Neuronal stem cell (in vitro differentiated cells): ENCODE results near the gene LYRM7.

ENCODE experiments used
- DNase-seq: peaks from one replicate; pipeline ENCODE4 v3.0.0-alpha.2; 2013; ENCODE audit warnings: low spot score
- H2AFZ ChIP-seq: one replicate; pipeline ENCODE4 v1.6.1; 2013; ENCODE audit warnings: mild to moderate bottlenecking, low read length, inconsistent platforms
- H2AK5ac ChIP-seq: 2 replicates; pipeline ENCODE4 v1.6.1; 2013; ENCODE audit warnings: low read depth, mild to moderate bottlenecking, inconsistent platforms, low read length, moderate library complexity, mixed read lengths
- H2BK120ac ChIP-seq: 2 replicates; pipeline ENCODE4 v1.6.1; 2013; ENCODE audit warnings: low read depth, mild to moderate bottlenecking, inconsistent platforms, low read length, moderate library complexity, mixed read lengths
- H2BK12ac ChIP-seq: one replicate; pipeline ENCODE4 v1.6.1; 2013; ENCODE audit warnings: low read length, inconsistent platforms
- H2BK15ac ChIP-seq: 2 replicates; pipeline ENCODE4 v1.6.1; 2013; ENCODE audit warnings: mild to moderate bottlenecking, low read length, inconsistent platforms, mixed read lengths
- H2BK5ac ChIP-seq: one replicate; pipeline ENCODE4 v1.6.1; 2013; ENCODE audit warnings: inconsistent platforms, mild to moderate bottlenecking, low read length, moderate library complexity
- H3K14ac ChIP-seq: one replicate; pipeline ENCODE4 v1.6.1; 2013; ENCODE audit warnings: low read length, inconsistent platforms
- H3K18ac ChIP-seq: 2 replicates; pipeline ENCODE4 v1.6.1; 2013; ENCODE audit warnings: low read length, inconsistent platforms
- H3K23ac ChIP-seq: 2 replicates; pipeline ENCODE4 v1.6.1; 2013; ENCODE audit warnings: low read depth, mild to moderate bottlenecking, mixed read lengths, low read length, inconsistent platforms; ENCODE audit not compliant: poor library complexity
- H3K27ac ChIP-seq: replicated peaks from 3 replicates; pipeline ENCODE4 v1.5.1; 2013; ENCODE audit warnings: low read length, inconsistent platforms
- H3K27me3 ChIP-seq, 3 experiments: 2 replicates each; pipeline ENCODE4 v1.6.1; 2013; ENCODE audit warnings: low read length in 3 of 3, mild to moderate bottlenecking in 2 of 3, inconsistent platforms in 1 of 3, low read depth in 1 of 3, mixed read lengths in 1 of 3, moderate library complexity in 1 of 3; ENCODE audit not compliant: control insufficient read depth in 3 of 3, insufficient read depth in 3 of 3
- H3K36me3 ChIP-seq, 2 donors: replicated peaks in 1 of 2; 2 replicates each; pipeline ENCODE4 v1.6.1; 2013; ENCODE audit warnings: low read length in 2 of 2; ENCODE audit not compliant: control insufficient read depth in 2 of 2, insufficient read depth in 2 of 2
- H3K4ac ChIP-seq: 2 replicates; pipeline ENCODE4 v1.6.1; 2013; ENCODE audit warnings: inconsistent platforms, mild to moderate bottlenecking, low read length, moderate library complexity
- H3K4me1 ChIP-seq, 2 donors: 1 replicate in 1 of 2; 2 replicates in 1 of 2; pipeline ENCODE4 v1.6.1; 2013; ENCODE audit warnings: low read length in 2 of 2, low read depth in 1 of 2; ENCODE audit not compliant: control insufficient read depth in 2 of 2, insufficient read depth in 1 of 2
- H3K4me2 ChIP-seq: one replicate; pipeline ENCODE4 v1.6.1; 2013; ENCODE audit warnings: mild to moderate bottlenecking, low read length, inconsistent platforms; ENCODE audit not compliant: insufficient read depth, poor library complexity, severe bottlenecking
- H3K4me3 ChIP-seq, 2 donors: 2 replicates each; pipeline ENCODE4 v1.5.1; 2013; ENCODE audit warnings: low read length in 2 of 2, mild to moderate bottlenecking in 2 of 2, inconsistent platforms in 1 of 2, moderate library complexity in 1 of 2
- H3K79me1 ChIP-seq: one replicate; pipeline ENCODE4 v1.6.1; 2013; ENCODE audit warnings: low read depth, mild to moderate bottlenecking, inconsistent platforms, low read length, moderate library complexity
- H3K9ac ChIP-seq: one replicate; pipeline ENCODE4 v1.6.1; 2013; ENCODE audit warnings: mild to moderate bottlenecking, low read depth, low read length, inconsistent platforms; ENCODE audit not compliant: poor library complexity
- H3K9me3 ChIP-seq, 2 donors: replicated peaks in 1 of 2; 2 replicates each; pipeline versions ENCODE3 to v1.6.1; 2013; ENCODE audit warnings: low read length in 2 of 2, mild to moderate bottlenecking in 2 of 2, inconsistent platforms in 1 of 2, low read depth in 1 of 2, mixed read lengths in 1 of 2, moderate library complexity in 1 of 2; ENCODE audit not compliant: control insufficient read depth in 2 of 2, insufficient read depth in 1 of 2
- H4K8ac ChIP-seq: one replicate; pipeline ENCODE4 v1.6.1; 2013; ENCODE audit warnings: low read depth, mild to moderate bottlenecking, inconsistent platforms, low read length, moderate library complexity
- H4K91ac ChIP-seq: one replicate; pipeline ENCODE4 v1.6.1; 2013; ENCODE audit warnings: low read length, low read depth, mild to moderate bottlenecking, inconsistent platforms; ENCODE audit not compliant: poor library complexity
- WGBS, 2 donors: extraction: QIAGEN DNeasy Blood & Tissue Kit; methylation state at CpG; one replicate each; pipeline ENCODE4 v1.1.7; 2013; ENCODE audit warnings: missing lambda C conversion rate in 2 of 2, mixed read lengths in 1 of 2; ENCODE audit not compliant: insufficient read length in 2 of 2, insufficient replicate concordance in 1 of 2; ENCODE audit errors: extremely low coverage in 2 of 2; 5-methylcytosine and 5-hydroxymethylcytosine counted together

The LYRM7 gene

DNA sequence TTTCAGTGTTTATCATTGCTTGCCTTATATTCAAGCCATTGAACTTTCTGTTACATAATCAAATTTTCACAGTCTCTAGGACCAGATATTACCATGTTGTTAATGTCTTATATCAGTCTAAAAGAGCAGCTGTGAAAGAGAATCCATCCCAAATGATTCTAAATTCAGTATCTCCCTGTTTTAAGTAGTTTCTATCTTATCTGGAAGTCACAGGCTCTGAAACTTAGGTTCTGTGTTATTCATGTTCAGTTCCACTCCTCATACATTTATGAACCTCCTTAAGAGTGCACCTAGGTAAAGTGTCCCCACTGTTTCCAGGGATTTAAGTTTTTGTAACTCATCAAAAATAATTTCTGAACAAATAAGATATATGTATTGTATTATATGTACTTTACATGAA lies 9.7 kb downstream of the LYRM7 start:
- no peak for DNase-seq
- H3K18ac ChIP-seq: no peak overlapping the region
- H2BK120ac ChIP-seq: no peak overlapping the region
- H3K4me2 ChIP-seq: no peak overlapping the region
- H2AK5ac ChIP-seq: no peak overlapping the region
- no peak overlapping the region for H4K91ac ChIP-seq
- H2BK15ac ChIP-seq: no peak overlapping the region
- no peak overlapping the region for H3K4me3 ChIP-seq
- no peak overlapping the region for H3K23ac ChIP-seq
- H3K27me3 ChIP-seq: no peaks in the 10 kb centered on the region
- no peak overlapping the region for H2BK12ac ChIP-seq
- no peak overlapping the region for H2BK5ac ChIP-seq
- no peak overlapping the region for H4K8ac ChIP-seq
- no peak overlapping the region for H3K27ac ChIP-seq
- H2AFZ ChIP-seq: no peak overlapping the region
- H3K9ac ChIP-seq: no peak overlapping the region
- no peaks in the 10 kb centered on the region for H3K79me1 ChIP-seq
- no peak overlapping the region for H3K4ac ChIP-seq
- H3K9me3 ChIP-seq: no peaks in the 10 kb centered on the region
- H3K36me3 ChIP-seq: peaks cover 0 to 5% of the 10 kb centered on the region in 2 donors
- no peak overlapping the region for H3K14ac ChIP-seq
- no peaks in the 10 kb centered on the region for H3K4me1 ChIP-seq

DNA sequence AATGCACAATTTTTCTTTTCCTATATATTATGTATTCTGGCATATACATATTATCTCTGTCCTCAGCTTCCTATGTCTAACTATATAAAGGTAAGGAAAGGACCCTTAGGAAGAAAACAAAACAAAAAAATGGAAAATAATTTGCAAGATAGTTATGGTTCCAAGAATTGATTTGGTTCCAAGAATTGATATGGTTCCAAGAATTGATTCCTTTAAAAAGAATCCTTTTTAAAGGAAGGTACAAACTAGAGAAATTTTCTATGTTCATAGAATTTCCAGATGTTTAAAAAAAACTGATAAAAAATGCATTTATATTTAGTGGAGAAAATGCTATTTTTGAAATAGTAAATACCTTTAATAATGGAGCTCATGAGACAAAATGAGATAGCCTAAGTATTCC lies 12.1 kb downstream of the LYRM7 start:
- no peaks in the 10 kb centered on the region for H3K9me3 ChIP-seq
- H2BK120ac ChIP-seq: no peak overlapping the region
- no peak overlapping the region for H4K8ac ChIP-seq
- H3K4me3 ChIP-seq: no peak overlapping the region
- no peaks in the 10 kb centered on the region for H3K4me1 ChIP-seq
- H3K4me2 ChIP-seq: no peak overlapping the region
- no peak overlapping the region for H3K9ac ChIP-seq
- no peak overlapping the region for H2BK5ac ChIP-seq
- no peak overlapping the region for H2BK15ac ChIP-seq
- no peaks in the 10 kb centered on the region for H3K79me1 ChIP-seq
- peaks cover 0 to 5% of the 10 kb centered on the region in 2 donors for H3K36me3 ChIP-seq
- no peak for DNase-seq
- no peak overlapping the region for H3K4ac ChIP-seq
- H3K27me3 ChIP-seq: no peaks in the 10 kb centered on the region
- H2AK5ac ChIP-seq: no peak overlapping the region
- no peak overlapping the region for H2BK12ac ChIP-seq
- H3K14ac ChIP-seq: no peak overlapping the region
- no peak overlapping the region for H3K23ac ChIP-seq
- no peak overlapping the region for H3K18ac ChIP-seq
- no peak overlapping the region for H4K91ac ChIP-seq
- H2AFZ ChIP-seq: no peak overlapping the region
- H3K27ac ChIP-seq: no peak overlapping the region

- no peak overlapping the region for H2AFZ ChIP-seq
- no peak overlapping the region for H3K4me3 ChIP-seq
- no peak overlapping the region for H3K4ac ChIP-seq
- peaks cover 0 to 5% of the 10 kb centered on the region in 2 donors for H3K36me3 ChIP-seq
- no peak overlapping the region for H2BK15ac ChIP-seq
- H2BK120ac ChIP-seq: no peak overlapping the region
- H2BK5ac ChIP-seq: no peak overlapping the region
- no peak overlapping the region for H4K8ac ChIP-seq
- H2AK5ac ChIP-seq: no peak overlapping the region
- H3K27me3 ChIP-seq: no peaks in the 10 kb centered on the region
- H3K4me1 ChIP-seq: no peaks in the 10 kb centered on the region
- no peak overlapping the region for H3K18ac ChIP-seq
- DNase-seq: no peak
- no peak overlapping the region for H2BK12ac ChIP-seq
- H3K79me1 ChIP-seq: no peaks in the 10 kb centered on the region
- no peak overlapping the region for H3K14ac ChIP-seq
- H3K23ac ChIP-seq: no peak overlapping the region
- no peaks in the 10 kb centered on the region for H3K9me3 ChIP-seq
- H3K4me2 ChIP-seq: no peak overlapping the region
- no peak overlapping the region for H4K91ac ChIP-seq
- no peak overlapping the region for H3K27ac ChIP-seq
- no peak overlapping the region for H3K9ac ChIP-seq
Measured at GRCh38 chr5:131185523-131186104, 14.9 kb downstream of the LYRM7 start.

GRCh38 chr5:131186561-131187256 lies 16.0 kb downstream of the LYRM7 start:
- Histone ChIP-seq H3K4ac (no peak overlapping the region), H2BK12ac (no peak overlapping the region), H2BK5ac (no peak overlapping the region), H3K9me3 (no peaks in the 10 kb centered on the region), H3K27me3 (no peaks in the 10 kb centered on the region), H3K18ac (no peak overlapping the region), H3K4me1 (no peaks in the 10 kb centered on the region), H3K4me2 (no peak overlapping the region), H3K14ac (no peak overlapping the region), H2BK15ac (no peak overlapping the region), H3K23ac (no peak overlapping the region), H3K79me1 (no peaks in the 10 kb centered on the region), H2AFZ (no peak overlapping the region), H4K91ac (no peak overlapping the region), H3K4me3 (no peak overlapping the region), H2AK5ac (no peak overlapping the region), H4K8ac (no peak overlapping the region), H2BK120ac (no peak overlapping the region), H3K36me3 (peaks cover 0 to 5% of the 10 kb centered on the region in 2 donors), H3K9ac (no peak overlapping the region), H3K27ac (no peak overlapping the region)
- no peak for DNase-seq
- WGBS, 2 donors: no CpG with 5 or more reads among the region's 3 CpGs
